Stimulated activated naive CD8-positive, alpha-beta T cell treated with anti-CD3 and anti-CD28 coated beads, Interleukin-15, amount 100 ng/mL, for 72 hours (primary cell): ENCODE data around the gene VASN.

ENCODE experiments used
- ATAC-seq: fragments of 150-1000 bp; cut with Tn5 transposase; 2 replicates; pipeline ENCODE4 v1.10.0; 2021; ENCODE audit warnings: mild to moderate bottlenecking, moderate library complexity
- DNase-seq, 2 donors: peaks; one replicate each; pipeline ENCODE4 v3.0.0; 2021 to 2022
- H3K27ac Mint-ChIP-seq, 2 donors: one replicate each; pipeline ENCODE4 v1.8.0; 2022; ENCODE audit warnings: mild to moderate bottlenecking in 2 of 2, mixed read lengths in 2 of 2, moderate library complexity in 2 of 2
- H3K27me3 Mint-ChIP-seq: one replicate; pipeline ENCODE4 v1.8.0; 2022; ENCODE audit warnings: mixed read lengths
- H3K4me1 Mint-ChIP-seq: one replicate; pipeline ENCODE4 v1.8.0; 2022; ENCODE audit warnings: mild to moderate bottlenecking, mixed read lengths
- H3K4me3 Mint-ChIP-seq, 2 donors: one replicate each; pipeline ENCODE4 v1.8.0; 2022; ENCODE audit warnings: mild to moderate bottlenecking in 2 of 2, mixed read lengths in 2 of 2, moderate library complexity in 1 of 2
- H3K9me3 Mint-ChIP-seq, 2 donors: one replicate each; pipeline ENCODE4 v1.8.0; 2022; ENCODE audit warnings: mixed read lengths in 2 of 2

VASN gene

GRCh38 chr16:4426021-4426684, 54.5 kb downstream of the VASN start:
- H3K4me1 Mint-ChIP-seq = peaks cover 50% of the 10 kb centered on the region
- H3K27me3 Mint-ChIP-seq = no peaks in the 10 kb centered on the region
- H3K4me3 Mint-ChIP-seq = peak overlapping the region; percentile 97 to 98
- H3K27ac Mint-ChIP-seq = peak overlapping the region; percentile 100
- no peaks in the 10 kb centered on the region for H3K9me3 Mint-ChIP-seq
- peak; percentile 59 for ATAC-seq
- DNase-seq = no peak

- no peak for DNase-seq
- Mint-ChIP-seq H3K4me1 (peaks cover 52% of the 10 kb centered on the region), H3K27me3 (no peaks in the 10 kb centered on the region), H3K27ac (peak overlapping the region; percentile 100), H3K9me3 (no peaks in the 10 kb centered on the region), H3K4me3 (peak overlapping the region; percentile 97 to 98)
- no peak for ATAC-seq
These were observed 55.2 kb downstream of the VASN start for GRCh38 chr16:4426722-4427372.

- no peaks in the 10 kb centered on the region for H3K27me3 Mint-ChIP-seq
- H3K4me1 Mint-ChIP-seq = peaks cover 54% of the 10 kb centered on the region
- DNase-seq (no peak), ATAC-seq (no peak)
- H3K4me3 Mint-ChIP-seq = peak overlapping the region in 1 of 2 donors; percentile 25
- peak overlapping the region in 1 of 2 donors; percentile 61 for H3K27ac Mint-ChIP-seq
- no peaks in the 10 kb centered on the region for H3K9me3 Mint-ChIP-seq
These were observed 56.9 kb downstream of the VASN start for GRCh38 chr16:4428500-4428899.

- H3K27me3 Mint-ChIP-seq = no peaks in the 10 kb centered on the region
- no peaks in the 10 kb centered on the region for H3K9me3 Mint-ChIP-seq
- peak overlapping the region in 1 of 2 donors; percentile 57 for H3K27ac Mint-ChIP-seq
- DNase-seq (no peak), ATAC-seq (no peak)
- H3K4me3 Mint-ChIP-seq = no peak overlapping the region
- peaks cover 57% of the 10 kb centered on the region for H3K4me1 Mint-ChIP-seq
These were observed 59.4 kb downstream of the VASN start for GRCh38 chr16:4431023-4431422.
